ENCODE measurements around the gene TMC7. TPM values are rescaled to one million over a fixed set of nuclear protein-coding genes. Genes with fewer than 3 reads are reported as not detected.

TMC7 gene
- total RNA-seq, 1 donor from 2014 or later: 2.5 TPM

DNA sequence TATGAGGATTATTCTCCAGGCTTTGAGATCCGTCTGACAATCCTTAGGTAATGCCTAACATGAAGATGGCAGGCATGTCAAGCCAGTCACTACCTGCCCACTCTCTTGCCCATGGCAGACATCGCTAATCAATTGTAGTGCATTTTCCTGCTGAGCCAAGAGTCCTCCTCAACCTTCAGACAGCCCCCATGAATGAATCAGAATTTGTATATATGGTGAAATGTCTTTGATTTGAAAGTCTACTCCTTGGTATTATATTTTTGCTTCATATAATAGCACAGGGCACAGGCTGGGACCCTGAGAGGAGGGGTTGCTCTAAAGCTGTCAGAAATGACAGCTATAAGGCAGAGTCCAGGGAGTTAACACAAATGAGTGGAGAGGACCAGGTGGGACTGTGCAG is 56.7 kb downstream of the TMC7 start:
- TF ChIP-seq, protein P1, sequence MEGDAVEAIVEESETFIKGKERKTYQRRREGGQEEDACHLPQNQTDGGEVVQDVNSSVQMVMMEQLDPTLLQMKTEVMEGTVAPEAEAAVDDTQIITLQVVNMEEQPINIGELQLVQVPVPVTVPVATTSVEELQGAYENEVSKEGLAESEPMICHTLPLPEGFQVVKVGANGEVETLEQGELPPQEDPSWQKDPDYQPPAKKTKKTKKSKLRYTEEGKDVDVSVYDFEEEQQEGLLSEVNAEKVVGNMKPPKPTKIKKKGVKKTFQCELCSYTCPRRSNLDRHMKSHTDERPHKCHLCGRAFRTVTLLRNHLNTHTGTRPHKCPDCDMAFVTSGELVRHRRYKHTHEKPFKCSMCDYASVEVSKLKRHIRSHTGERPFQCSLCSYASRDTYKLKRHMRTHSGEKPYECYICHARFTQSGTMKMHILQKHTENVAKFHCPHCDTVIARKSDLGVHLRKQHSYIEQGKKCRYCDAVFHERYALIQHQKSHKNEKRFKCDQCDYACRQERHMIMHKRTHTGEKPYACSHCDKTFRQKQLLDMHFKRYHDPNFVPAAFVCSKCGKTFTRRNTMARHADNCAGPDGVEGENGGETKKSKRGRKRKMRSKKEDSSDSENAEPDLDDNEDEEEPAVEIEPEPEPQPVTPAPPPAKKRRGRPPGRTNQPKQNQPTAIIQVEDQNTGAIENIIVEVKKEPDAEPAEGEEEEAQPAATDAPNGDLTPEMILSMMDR (IDR thresholded peaks at IDR 0.05; ENCODE audit: partially characterized antibody, unreplicated experiment): no peak
- no peaks in the 10 kb centered on the region for H3K4me1 Mint-ChIP-seq (ENCODE audit: low read depth, unreplicated experiment)
- no peak for DNase-seq
- no peaks in the 10 kb centered on the region for H3K9me3 Mint-ChIP-seq (ENCODE audit: unreplicated experiment)
- H3K36me3 Mint-ChIP-seq (ENCODE audit: unreplicated experiment): no peaks in the 10 kb centered on the region
- no peak overlapping the region for H3K4me3 Mint-ChIP-seq (ENCODE audit: unreplicated experiment)
- no peaks in the 10 kb centered on the region for H3K27me3 Mint-ChIP-seq (ENCODE audit: unreplicated experiment)
- no peak overlapping the region for H3K27ac Mint-ChIP-seq (ENCODE audit: unreplicated experiment)

DNA sequence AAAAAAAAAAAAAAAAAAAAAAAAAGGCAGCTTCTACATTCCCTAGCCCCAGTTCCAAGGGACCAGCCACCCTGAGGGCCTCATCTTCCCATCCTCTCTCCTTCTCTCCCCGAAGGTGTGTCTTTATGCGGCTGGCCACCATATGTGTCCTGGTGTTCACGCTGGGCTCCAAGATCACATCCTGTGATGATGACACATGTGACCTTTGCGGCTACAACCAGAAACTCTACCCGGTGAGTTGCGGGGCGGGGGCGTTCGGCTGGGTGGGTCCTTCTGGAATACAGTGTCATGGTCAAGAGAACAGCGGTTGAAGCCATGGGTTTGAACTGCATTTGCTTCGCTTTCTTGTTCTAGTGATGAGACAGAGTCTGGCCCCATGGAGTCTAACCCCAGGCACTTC is 61.0 kb downstream of the TMC7 start:
- TF ChIP-seq, protein P1 (IDR thresholded peaks at IDR 0.05; ENCODE audit: partially characterized antibody, unreplicated experiment): no peak
- no peaks in the 10 kb centered on the region for H3K27me3 Mint-ChIP-seq (ENCODE audit: unreplicated experiment)
- no peak for DNase-seq
- no peaks in the 10 kb centered on the region for H3K4me1 Mint-ChIP-seq (ENCODE audit: low read depth, unreplicated experiment)
- no peak overlapping the region for H3K27ac Mint-ChIP-seq (ENCODE audit: unreplicated experiment)
- H3K36me3 Mint-ChIP-seq (ENCODE audit: unreplicated experiment): no peaks in the 10 kb centered on the region
- no peaks in the 10 kb centered on the region for H3K9me3 Mint-ChIP-seq (ENCODE audit: unreplicated experiment)
- no peak overlapping the region for H3K4me3 Mint-ChIP-seq (ENCODE audit: unreplicated experiment)

DNA sequence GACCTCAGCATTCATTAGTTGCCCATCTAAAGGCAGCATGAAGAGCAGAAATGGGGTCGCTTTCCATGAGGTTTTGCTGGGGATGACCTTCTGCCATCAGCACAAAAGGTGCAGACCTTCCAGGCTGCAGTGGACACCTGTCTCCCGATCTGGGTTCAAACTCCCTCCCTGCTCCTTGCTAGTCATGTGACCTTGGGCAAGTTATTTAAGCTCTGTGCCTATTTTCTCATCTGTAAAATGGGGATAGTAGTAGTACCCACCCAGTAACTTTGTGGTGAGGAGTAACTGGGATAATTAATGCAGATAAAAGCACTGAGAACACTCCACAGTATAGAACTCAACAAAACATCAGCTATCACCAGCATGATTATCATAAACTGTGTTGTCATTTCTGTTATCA is 62.3 kb downstream of the TMC7 start:
- TF ChIP-seq, protein P1 (IDR thresholded peaks at IDR 0.05; ENCODE audit: partially characterized antibody, unreplicated experiment): no peak
- H3K27me3 Mint-ChIP-seq (ENCODE audit: unreplicated experiment): no peaks in the 10 kb centered on the region

DNA sequence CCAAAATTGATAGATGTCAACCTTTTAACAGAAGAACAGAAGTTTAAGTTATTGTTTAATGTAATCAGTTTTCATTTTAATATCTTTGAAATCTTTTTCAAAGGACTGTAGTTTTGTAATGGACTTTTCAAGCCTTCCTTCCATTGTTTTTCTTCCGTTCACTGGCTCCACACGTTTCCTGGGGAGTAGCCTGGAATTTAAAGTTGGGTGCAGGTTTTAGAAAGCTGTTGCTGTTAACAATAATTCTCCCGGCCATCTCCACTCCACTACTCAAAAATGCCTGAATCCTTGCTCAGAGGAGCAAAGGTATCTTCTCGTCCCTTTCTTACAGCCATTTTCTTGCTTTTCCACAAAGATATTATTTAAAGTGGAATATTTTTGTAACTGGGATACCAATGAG is 79.0 kb downstream of the TMC7 start:
- Mint-ChIP-seq H3K27me3 (ENCODE audit: unreplicated experiment) (peaks cover 1% of the 10 kb centered on the region), H3K4me3 (ENCODE audit: unreplicated experiment) (no peak overlapping the region), H3K4me1 (ENCODE audit: low read depth, unreplicated experiment) (no peaks in the 10 kb centered on the region), H3K9me3 (ENCODE audit: unreplicated experiment) (peaks cover 4% of the 10 kb centered on the region), H3K27ac (ENCODE audit: unreplicated experiment) (no peak overlapping the region), H3K36me3 (ENCODE audit: unreplicated experiment) (no peaks in the 10 kb centered on the region)
- DNase-seq: no peak
- TF ChIP-seq, protein P1 (IDR thresholded peaks at IDR 0.05; ENCODE audit: partially characterized antibody, unreplicated experiment): no peak

More for the DNA sequence above, 62.3 kb downstream of the TMC7 start:
- no peaks in the 10 kb centered on the region for H3K36me3 Mint-ChIP-seq (ENCODE audit: unreplicated experiment)
- H3K27ac Mint-ChIP-seq (ENCODE audit: unreplicated experiment): no peak overlapping the region
- H3K4me1 Mint-ChIP-seq (ENCODE audit: low read depth, unreplicated experiment): no peaks in the 10 kb centered on the region
- H3K9me3 Mint-ChIP-seq (ENCODE audit: unreplicated experiment): no peaks in the 10 kb centered on the region
- no peak for DNase-seq
- no peak overlapping the region for H3K4me3 Mint-ChIP-seq (ENCODE audit: unreplicated experiment)

DNA sequence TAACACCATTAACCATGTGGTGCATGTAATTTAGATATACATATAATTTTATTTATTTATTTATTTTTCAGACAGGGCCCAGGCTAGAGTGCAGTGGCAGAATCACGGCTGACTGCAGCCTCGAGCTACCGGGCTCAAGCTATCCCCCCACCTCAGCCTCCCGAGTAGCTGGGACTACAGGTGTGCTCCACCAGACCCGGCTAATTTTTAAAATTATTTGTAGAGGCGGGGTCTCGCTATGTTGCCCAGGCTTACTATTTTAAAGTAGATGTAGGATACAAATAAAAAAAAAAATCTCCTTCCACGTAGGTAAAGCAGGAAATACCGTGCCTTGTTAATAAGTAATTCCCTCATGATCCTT is 83.2 kb downstream of the TMC7 start:
- Mint-ChIP-seq H3K27ac (ENCODE audit: unreplicated experiment) (peak overlapping the region; percentile 94), H3K27me3 (ENCODE audit: unreplicated experiment) (peaks cover 3% of the 10 kb centered on the region), H3K36me3 (ENCODE audit: unreplicated experiment) (no peaks in the 10 kb centered on the region), H3K4me1 (ENCODE audit: low read depth, unreplicated experiment) (no peaks in the 10 kb centered on the region), H3K9me3 (ENCODE audit: unreplicated experiment) (peaks cover 5% of the 10 kb centered on the region), H3K4me3 (ENCODE audit: unreplicated experiment) (peak overlapping the region; percentile 91)
- no peak for DNase-seq
- TF ChIP-seq, protein P1 (IDR thresholded peaks at IDR 0.05; ENCODE audit: partially characterized antibody, unreplicated experiment): no peak

Data from glutamatergic neuron (in vitro differentiated cells).